Fibroblast of lung (primary cell): Measurements from ENCODE around the gene SETBP1.

ENCODE experiments used
- EZH2 ChIP-seq: IDR thresholded peaks from 2 replicates; pipeline ENCODE4 v1.5.1; 2012; ENCODE audit warnings: low read length, control low read depth, mild to moderate bottlenecking; ENCODE audit errors: missing control alignments
- TF ChIP-seq, protein P1 (sequence below), 2 donors: IDR thresholded peaks in 1 of 2; conservative IDR thresholded peaks in 1 of 2; 1 replicate in 1 of 2; 2 replicates in 1 of 2; pipeline ENCODE4 v1.5.1; 2011 to 2012; ENCODE audit warnings: low read length in 2 of 2, control low read depth in 1 of 2, inconsistent platforms in 1 of 2, low read depth in 1 of 2, mild to moderate bottlenecking in 1 of 2

DNA sequence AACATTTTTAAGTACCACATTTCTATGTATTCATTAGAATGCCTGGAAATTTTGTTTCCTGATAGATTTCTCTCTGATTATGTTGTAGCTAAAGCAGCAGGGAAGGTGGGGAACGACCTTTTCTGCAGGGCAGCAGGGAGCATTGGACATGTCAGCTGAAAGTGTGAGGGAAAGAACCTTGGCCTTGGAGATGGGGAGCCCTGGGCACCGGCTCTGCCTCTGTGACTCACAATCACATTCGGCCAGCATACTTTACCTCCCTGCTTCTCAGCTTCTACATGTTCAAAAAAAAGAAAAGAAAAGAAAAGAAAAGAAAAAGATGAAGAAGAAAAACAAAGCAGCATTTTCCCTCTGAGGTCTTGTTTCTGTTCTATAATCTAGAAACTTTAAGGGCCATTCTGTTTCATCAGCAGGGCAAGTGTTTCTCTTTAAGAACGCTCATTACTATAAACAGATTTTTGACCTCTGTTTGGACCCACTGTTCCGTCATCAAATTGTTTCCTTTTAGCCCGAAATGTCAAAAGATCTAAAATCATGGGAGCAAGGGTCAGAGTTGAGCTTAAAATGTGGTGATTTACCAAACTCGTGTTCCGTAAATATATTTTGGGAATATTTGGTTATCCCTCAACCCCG lies 27.9 kb downstream of the SETBP1 start:
- TF ChIP-seq, protein P1, sequence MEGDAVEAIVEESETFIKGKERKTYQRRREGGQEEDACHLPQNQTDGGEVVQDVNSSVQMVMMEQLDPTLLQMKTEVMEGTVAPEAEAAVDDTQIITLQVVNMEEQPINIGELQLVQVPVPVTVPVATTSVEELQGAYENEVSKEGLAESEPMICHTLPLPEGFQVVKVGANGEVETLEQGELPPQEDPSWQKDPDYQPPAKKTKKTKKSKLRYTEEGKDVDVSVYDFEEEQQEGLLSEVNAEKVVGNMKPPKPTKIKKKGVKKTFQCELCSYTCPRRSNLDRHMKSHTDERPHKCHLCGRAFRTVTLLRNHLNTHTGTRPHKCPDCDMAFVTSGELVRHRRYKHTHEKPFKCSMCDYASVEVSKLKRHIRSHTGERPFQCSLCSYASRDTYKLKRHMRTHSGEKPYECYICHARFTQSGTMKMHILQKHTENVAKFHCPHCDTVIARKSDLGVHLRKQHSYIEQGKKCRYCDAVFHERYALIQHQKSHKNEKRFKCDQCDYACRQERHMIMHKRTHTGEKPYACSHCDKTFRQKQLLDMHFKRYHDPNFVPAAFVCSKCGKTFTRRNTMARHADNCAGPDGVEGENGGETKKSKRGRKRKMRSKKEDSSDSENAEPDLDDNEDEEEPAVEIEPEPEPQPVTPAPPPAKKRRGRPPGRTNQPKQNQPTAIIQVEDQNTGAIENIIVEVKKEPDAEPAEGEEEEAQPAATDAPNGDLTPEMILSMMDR (conservative IDR thresholded peaks at IDR 0.05 in 1 of 2, IDR thresholded peaks at IDR 0.05 in 1 of 2; ENCODE audit: low read depth in 1 of 2, low read length in 2 of 2), result no peak
- TF ChIP-seq EZH2, result no peak
